HepG2 (cell line): ENCODE results near the gene AIF1.
A peak's percentile ranks its signal among the peaks of the same experiment; 100 is the strongest.

ENCODE experiments used
- CHCHD3 ChIP-seq: sonication (generic); formaldehyde crosslinking; IDR thresholded peaks from 2 replicates; pipeline ENCODE4 v1.8.0; 2022; ENCODE audit warnings: mild to moderate bottlenecking, missing genetic modification reagents, moderate library complexity
- HIVEP1 ChIP-seq: sonication (generic); formaldehyde crosslinking; IDR thresholded peaks from 2 replicates; pipeline ENCODE4 v1.4.0; 2020; ENCODE audit warnings: mild to moderate bottlenecking, missing genetic modification reagents
- NFATC3 ChIP-seq: sonication (generic); formaldehyde crosslinking; IDR thresholded peaks from 2 replicates; pipeline ENCODE4 v1.5.1; 2020; ENCODE audit warnings: mild to moderate bottlenecking, missing genetic modification reagents
- SIN3A ChIP-seq: IDR thresholded peaks from 2 replicates; pipeline ENCODE4 v1.6.1; 2011; ENCODE audit warnings: low read depth, mild to moderate bottlenecking, control low read depth, low read length, borderline replicate concordance
- SMYD3 ChIP-seq: sonication (generic); formaldehyde crosslinking; IDR thresholded peaks from 2 replicates; pipeline ENCODE4 v1.8.1; 2023; ENCODE audit warnings: mild to moderate bottlenecking, missing genetic modification reagents
- SP4 ChIP-seq: sonication (generic); formaldehyde crosslinking; IDR thresholded peaks from 2 replicates; pipeline ENCODE4 v1.8.1; 2023; ENCODE audit warnings: mild to moderate bottlenecking, missing genetic modification reagents
- SUZ12 ChIP-seq: fragments of 150-350 bp; IDR thresholded peaks from 2 replicates; pipeline ENCODE4 v1.6.1; 2014; ENCODE audit warnings: low read depth, low read length
- YEATS4 ChIP-seq: sonication (generic); formaldehyde crosslinking; IDR thresholded peaks from 2 replicates; pipeline ENCODE4 v1.4.0; 2020; ENCODE audit warnings: missing genetic modification reagents, borderline replicate concordance
- TF ChIP-seq, protein P1 (sequence below): sonication (generic); formaldehyde crosslinking; IDR thresholded peaks from 2 replicates; pipeline ENCODE4 v1.5.0; 2020; ENCODE audit warnings: mild to moderate bottlenecking, missing genetic modification reagents, moderate library complexity
- TF ChIP-seq, protein P2 (sequence below): IDR thresholded peaks from 2 replicates; pipeline ENCODE4 v1.6.1; 2016
- TF ChIP-seq, protein P3 (sequence below), 2 experiments: IDR thresholded peaks; 2 replicates each; pipeline ENCODE4 v1.6.1; 2011 to 2012; ENCODE audit warnings: low read length in 2 of 2, borderline replicate concordance in 1 of 2, low read depth in 1 of 2, mild to moderate bottlenecking in 1 of 2, moderate library complexity in 1 of 2

DNA sequence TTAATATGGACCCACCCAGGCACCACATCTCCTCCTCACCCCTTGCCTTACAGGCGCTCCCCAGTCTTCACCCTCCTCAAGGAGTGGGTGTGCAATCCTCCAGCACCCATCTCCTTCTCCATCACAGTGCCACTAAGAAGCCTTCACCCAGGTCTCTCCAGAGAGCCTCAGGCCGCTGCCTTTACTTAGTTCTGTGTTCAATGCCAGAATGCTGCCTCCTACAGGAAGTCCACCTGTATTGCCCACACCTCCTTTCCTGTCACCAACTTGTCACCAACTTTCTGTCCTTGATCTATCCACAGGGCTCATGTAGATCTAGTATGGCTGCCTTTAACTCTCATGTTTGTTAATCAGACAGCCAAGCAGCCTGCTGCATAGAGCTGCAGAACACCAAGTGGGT lies 29.5 kb upstream of the AIF1 start:
- TF ChIP-seq, protein P1, sequence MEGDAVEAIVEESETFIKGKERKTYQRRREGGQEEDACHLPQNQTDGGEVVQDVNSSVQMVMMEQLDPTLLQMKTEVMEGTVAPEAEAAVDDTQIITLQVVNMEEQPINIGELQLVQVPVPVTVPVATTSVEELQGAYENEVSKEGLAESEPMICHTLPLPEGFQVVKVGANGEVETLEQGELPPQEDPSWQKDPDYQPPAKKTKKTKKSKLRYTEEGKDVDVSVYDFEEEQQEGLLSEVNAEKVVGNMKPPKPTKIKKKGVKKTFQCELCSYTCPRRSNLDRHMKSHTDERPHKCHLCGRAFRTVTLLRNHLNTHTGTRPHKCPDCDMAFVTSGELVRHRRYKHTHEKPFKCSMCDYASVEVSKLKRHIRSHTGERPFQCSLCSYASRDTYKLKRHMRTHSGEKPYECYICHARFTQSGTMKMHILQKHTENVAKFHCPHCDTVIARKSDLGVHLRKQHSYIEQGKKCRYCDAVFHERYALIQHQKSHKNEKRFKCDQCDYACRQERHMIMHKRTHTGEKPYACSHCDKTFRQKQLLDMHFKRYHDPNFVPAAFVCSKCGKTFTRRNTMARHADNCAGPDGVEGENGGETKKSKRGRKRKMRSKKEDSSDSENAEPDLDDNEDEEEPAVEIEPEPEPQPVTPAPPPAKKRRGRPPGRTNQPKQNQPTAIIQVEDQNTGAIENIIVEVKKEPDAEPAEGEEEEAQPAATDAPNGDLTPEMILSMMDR (CRISPR knock-in tag): peak; percentile 69
- no peak for TF ChIP-seq HIVEP1 (CRISPR knock-in tag)
- TF ChIP-seq SUZ12: no peak
- TF ChIP-seq SMYD3 (CRISPR knock-in tag): no peak
- TF ChIP-seq, protein P2, sequence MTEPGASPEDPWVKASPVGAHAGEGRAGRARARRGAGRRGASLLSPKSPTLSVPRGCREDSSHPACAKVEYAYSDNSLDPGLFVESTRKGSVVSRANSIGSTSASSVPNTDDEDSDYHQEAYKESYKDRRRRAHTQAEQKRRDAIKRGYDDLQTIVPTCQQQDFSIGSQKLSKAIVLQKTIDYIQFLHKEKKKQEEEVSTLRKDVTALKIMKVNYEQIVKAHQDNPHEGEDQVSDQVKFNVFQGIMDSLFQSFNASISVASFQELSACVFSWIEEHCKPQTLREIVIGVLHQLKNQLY (CRISPR knock-in tag): no peak
- TF ChIP-seq SIN3A: no peak
- TF ChIP-seq SP4 (CRISPR knock-in tag): no peak
- no peak for TF ChIP-seq YEATS4
- no peak for TF ChIP-seq NFATC3 (CRISPR knock-in tag)
- TF ChIP-seq, protein P3, sequence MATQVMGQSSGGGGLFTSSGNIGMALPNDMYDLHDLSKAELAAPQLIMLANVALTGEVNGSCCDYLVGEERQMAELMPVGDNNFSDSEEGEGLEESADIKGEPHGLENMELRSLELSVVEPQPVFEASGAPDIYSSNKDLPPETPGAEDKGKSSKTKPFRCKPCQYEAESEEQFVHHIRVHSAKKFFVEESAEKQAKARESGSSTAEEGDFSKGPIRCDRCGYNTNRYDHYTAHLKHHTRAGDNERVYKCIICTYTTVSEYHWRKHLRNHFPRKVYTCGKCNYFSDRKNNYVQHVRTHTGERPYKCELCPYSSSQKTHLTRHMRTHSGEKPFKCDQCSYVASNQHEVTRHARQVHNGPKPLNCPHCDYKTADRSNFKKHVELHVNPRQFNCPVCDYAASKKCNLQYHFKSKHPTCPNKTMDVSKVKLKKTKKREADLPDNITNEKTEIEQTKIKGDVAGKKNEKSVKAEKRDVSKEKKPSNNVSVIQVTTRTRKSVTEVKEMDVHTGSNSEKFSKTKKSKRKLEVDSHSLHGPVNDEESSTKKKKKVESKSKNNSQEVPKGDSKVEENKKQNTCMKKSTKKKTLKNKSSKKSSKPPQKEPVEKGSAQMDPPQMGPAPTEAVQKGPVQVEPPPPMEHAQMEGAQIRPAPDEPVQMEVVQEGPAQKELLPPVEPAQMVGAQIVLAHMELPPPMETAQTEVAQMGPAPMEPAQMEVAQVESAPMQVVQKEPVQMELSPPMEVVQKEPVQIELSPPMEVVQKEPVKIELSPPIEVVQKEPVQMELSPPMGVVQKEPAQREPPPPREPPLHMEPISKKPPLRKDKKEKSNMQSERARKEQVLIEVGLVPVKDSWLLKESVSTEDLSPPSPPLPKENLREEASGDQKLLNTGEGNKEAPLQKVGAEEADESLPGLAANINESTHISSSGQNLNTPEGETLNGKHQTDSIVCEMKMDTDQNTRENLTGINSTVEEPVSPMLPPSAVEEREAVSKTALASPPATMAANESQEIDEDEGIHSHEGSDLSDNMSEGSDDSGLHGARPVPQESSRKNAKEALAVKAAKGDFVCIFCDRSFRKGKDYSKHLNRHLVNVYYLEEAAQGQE (IDR thresholded peaks at IDR 0.05; ENCODE audit: borderline replicate concordance in 1 of 2, low read depth in 1 of 2, low read length in 2 of 2): no peak
- no peak for TF ChIP-seq CHCHD3 (CRISPR knock-in tag)
